Smooth muscle cell (in vitro differentiated cells): ENCODE results near the gene IGF2R. TPM values are rescaled to one million over a fixed set of nuclear protein-coding genes. Genes with fewer than 3 reads are reported as not detected.

Source experiments
- DNase-seq: peaks from one replicate; lab custom pipeline; 2025; ENCODE audit not compliant: unreplicated experiment; lab: John Stamatoyannopoulos, UW
- H2AFZ ChIP-seq: fragments of 200-600 bp; sonication (generic); 2 replicates; pipeline ENCODE4 v1.6.0; 2016; ENCODE audit warnings: antibody characterized with exemption, low read depth, mild to moderate bottlenecking
- H3F3A ChIP-seq: fragments of 200-600 bp; sonication (generic); 2 replicates; pipeline ENCODE4 v1.6.0; 2017; ENCODE audit warnings: antibody characterized with exemption, low read depth
- H3K27ac ChIP-seq: fragments of 200-600 bp; sonication (generic); 2 replicates; pipeline ENCODE4 v1.5.1; 2016; ENCODE audit warnings: low read depth, mild to moderate bottlenecking
- H3K27me3 ChIP-seq: fragments of 200-600 bp; sonication (generic); 2 replicates; pipeline ENCODE4 v1.6.1; 2016; ENCODE audit warnings: low read depth, mild to moderate bottlenecking
- H3K36me3 ChIP-seq: fragments of 200-600 bp; sonication (generic); 2 replicates; pipeline ENCODE4 v1.5.1; 2016; ENCODE audit warnings: low read depth
- H3K4me1 ChIP-seq: fragments of 200-600 bp; sonication (generic); 2 replicates; pipeline ENCODE4 v1.5.1; 2016; ENCODE audit warnings: low read depth
- H3K4me2 ChIP-seq: fragments of 200-600 bp; sonication (generic); 2 replicates; pipeline ENCODE4 v1.6.0; 2016; ENCODE audit warnings: mild to moderate bottlenecking
- H3K4me3 ChIP-seq: fragments of 200-600 bp; sonication (generic); 2 replicates; pipeline ENCODE4 v1.5.1; 2016; ENCODE audit warnings: mild to moderate bottlenecking
- H3K79me2 ChIP-seq: fragments of 200-600 bp; sonication (generic); 2 replicates; pipeline ENCODE4 v1.6.0; 2016; ENCODE audit warnings: low read depth, mild to moderate bottlenecking
- H3K9ac ChIP-seq: fragments of 200-600 bp; sonication (generic); 2 replicates; pipeline ENCODE4 v1.6.0; 2016; ENCODE audit warnings: low read depth
- H3K9me3 ChIP-seq: fragments of 200-600 bp; sonication (generic); replicated peaks from 2 replicates; pipeline ENCODE4 v1.5.1; 2016; ENCODE audit warnings: low read depth
- H4K20me1 ChIP-seq: fragments of 200-600 bp; sonication (generic); 2 replicates; pipeline ENCODE4 v1.6.0; 2016; ENCODE audit warnings: low read depth
- CTCF ChIP-seq: fragments of 200-600 bp; sonication (generic); IDR thresholded peaks from 2 replicates; pipeline ENCODE4 v1.5.1; 2017; ENCODE audit warnings: borderline replicate concordance, mild to moderate bottlenecking, antibody characterized with exemption; ENCODE audit not compliant: insufficient read depth, poor library complexity, severe bottlenecking
- WGBS: methylation state at CpG from one replicate; pipeline ENCODE4 v1.1.7; 2016; ENCODE audit warnings: low lambda C conversion rate; 5-methylcytosine and 5-hydroxymethylcytosine counted together
- polyA plus RNA-seq: library from polyadenylated mRNA; unstranded; fragments of >200 nt; fragmentation: Nextera tagmentation; extraction: Ambion mirVana; gene quantifications from 2 replicates; pipeline ENCODE4 v1.2.1, GENCODE V29; 2016
- total RNA-seq: library from RNA; depleted of rRNA; stranded (reverse); fragments of >200 nt; gene quantifications from 2 replicates; pipeline ENCODE4 v1.2.3, GENCODE V29; 2014

The IGF2R gene
- total and polyA plus RNA-seq, 2 experiments from 2014 or later, result 44.7 to 77.4 TPM

GRCh38 chr6:160092602-160093001, 123.7 kb downstream of the IGF2R start:
- H3K27me3 ChIP-seq, result no peaks in the 10 kb centered on the region
- no peaks in the 10 kb centered on the region for H3K9me3 ChIP-seq
- H2AFZ ChIP-seq, result no peak overlapping the region
- H4K20me1 ChIP-seq, result peaks cover 5% of the 10 kb centered on the region
- DNase-seq, result no peak
- H3K27ac ChIP-seq, result no peak overlapping the region
- H3F3A ChIP-seq, result no peaks in the 10 kb centered on the region
- H3K4me1 ChIP-seq, result no peaks in the 10 kb centered on the region
- no peak overlapping the region for H3K4me2 ChIP-seq
- WGBS, result 90% methylated on average over 10 of the region's 10 CpGs
- H3K36me3 ChIP-seq, result peaks cover 22% of the 10 kb centered on the region
- TF ChIP-seq CTCF, result no peak
- H3K79me2 ChIP-seq, result no peaks in the 10 kb centered on the region
- no peak overlapping the region for H3K9ac ChIP-seq
- no peak overlapping the region for H3K4me3 ChIP-seq

- H3K4me2 ChIP-seq, result no peak overlapping the region
- 96% methylated on average over 7 of the region's 7 CpGs for WGBS
- H2AFZ ChIP-seq, result no peak overlapping the region
- no peak overlapping the region for H3K27ac ChIP-seq
- H4K20me1 ChIP-seq, result peaks cover 5% of the 10 kb centered on the region
- H3K4me1 ChIP-seq, result no peaks in the 10 kb centered on the region
- H3K9me3 ChIP-seq, result no peaks in the 10 kb centered on the region
- no peak overlapping the region for H3K9ac ChIP-seq
- DNase-seq, result no peak
- peaks cover 26% of the 10 kb centered on the region for H3K36me3 ChIP-seq
- no peak overlapping the region for H3K4me3 ChIP-seq
- no peak for TF ChIP-seq CTCF
- H3F3A ChIP-seq, result no peaks in the 10 kb centered on the region
- no peaks in the 10 kb centered on the region for H3K27me3 ChIP-seq
- H3K79me2 ChIP-seq, result no peaks in the 10 kb centered on the region
Measured at GRCh38 chr6:160093061-160093460, 124.2 kb downstream of the IGF2R start.

GRCh38 chr6:160093946-160094345, 125.1 kb downstream of the IGF2R start:
- no peaks in the 10 kb centered on the region for H3K79me2 ChIP-seq
- no peak overlapping the region for H2AFZ ChIP-seq
- H3K36me3 ChIP-seq, result peaks cover 30% of the 10 kb centered on the region
- no peaks in the 10 kb centered on the region for H3F3A ChIP-seq
- TF ChIP-seq CTCF, result no peak
- no peak overlapping the region for H3K4me2 ChIP-seq
- H3K4me3 ChIP-seq, result no peak overlapping the region
- no peak for DNase-seq
- over 99% methylated on average over 4 of the region's 4 CpGs for WGBS
- H3K27me3 ChIP-seq, result no peaks in the 10 kb centered on the region
- no peak overlapping the region for H3K9ac ChIP-seq
- H3K27ac ChIP-seq, result no peak overlapping the region
- no peaks in the 10 kb centered on the region for H3K9me3 ChIP-seq
- H3K4me1 ChIP-seq, result no peaks in the 10 kb centered on the region
- peaks cover under 1% of the 10 kb centered on the region for H4K20me1 ChIP-seq

GRCh38 chr6:160095146-160095845, 126.4 kb downstream of the IGF2R start:
- no peak overlapping the region for H3K9ac ChIP-seq
- H4K20me1 ChIP-seq, result no peaks in the 10 kb centered on the region
- peaks cover 28% of the 10 kb centered on the region for H3K36me3 ChIP-seq
- no peak overlapping the region for H2AFZ ChIP-seq
- no peaks in the 10 kb centered on the region for H3K79me2 ChIP-seq
- H3F3A ChIP-seq, result no peaks in the 10 kb centered on the region
- no peak overlapping the region for H3K4me3 ChIP-seq
- no peaks in the 10 kb centered on the region for H3K9me3 ChIP-seq
- H3K4me1 ChIP-seq, result no peaks in the 10 kb centered on the region
- no peak for TF ChIP-seq CTCF
- 96% methylated on average over 8 of the region's 8 CpGs for WGBS
- H3K4me2 ChIP-seq, result no peak overlapping the region
- H3K27ac ChIP-seq, result no peak overlapping the region
- DNase-seq, result no peak
- no peaks in the 10 kb centered on the region for H3K27me3 ChIP-seq
